ENCODE results near the gene CEP126.

DNA sequence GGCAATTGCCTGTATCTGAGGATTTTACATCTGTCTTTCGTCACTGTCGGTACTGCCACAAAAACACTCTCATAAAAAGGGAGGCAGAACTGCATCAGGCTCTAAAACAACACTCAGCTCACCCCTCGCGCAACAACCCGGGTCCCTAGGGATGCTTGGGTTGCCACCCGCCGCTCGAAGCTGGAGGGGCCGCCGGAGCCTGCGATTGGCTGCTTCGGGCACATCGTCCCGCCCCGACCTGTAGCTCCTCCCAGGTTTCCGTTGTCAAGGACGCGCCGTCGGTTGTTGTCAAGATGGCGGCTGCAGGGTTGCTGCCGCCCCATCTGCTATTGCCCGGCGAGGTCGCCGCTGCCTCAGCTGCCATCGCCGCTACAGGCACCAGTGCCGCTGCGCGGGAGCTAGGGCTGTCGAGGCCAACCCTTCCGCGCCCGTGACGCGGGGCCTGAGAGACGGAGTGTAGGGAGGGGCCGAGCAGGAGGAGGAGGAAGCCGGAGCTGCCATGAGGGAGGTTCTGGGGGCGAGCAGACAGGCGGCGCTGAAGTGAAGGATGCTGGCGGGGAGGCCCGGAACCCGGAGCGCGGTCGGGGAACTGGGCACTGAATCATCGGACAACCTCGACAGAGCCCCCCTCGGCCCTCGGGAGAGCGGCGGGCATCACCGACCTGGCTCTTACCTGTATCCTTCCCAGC is at the start of gene CEP126:
- TF ChIP-seq POLR2AphosphoS5 (IDR thresholded peaks at IDR 0.05) (peak; percentile 40), POLR2A (IDR thresholded peaks at IDR 0.05) (peak; percentile 30 to 42), EP300 (IDR thresholded peaks at IDR 0.05) (no peak), CTCF (IDR thresholded peaks at IDR 0.05) (peak in 3 of 4 experiments; percentile 24 to 82 (median 54))
